Lower leg skin (tissue), 4 donors: ENCODE data around the gene CENPH. TPM values are rescaled to one million over a fixed set of nuclear protein-coding genes. Genes with fewer than 3 reads are reported as not detected.
"Not testable (repeated sequence)": the region's sequence is repeated elsewhere in the genome, so short reads cannot be mapped to it uniquely, and the experiment has no call there.

Experiments used
- DNase-seq, 2 donors: peaks; one replicate each; pipeline ENCODE4 v3.0.0-alpha.2; 2019; ENCODE audit warnings: low spot score in 2 of 2
- H3K4me3 ChIP-seq: fragments of 200-600 bp; sonication (generic); 2 replicates; pipeline ENCODE4 v1.5.1; 2017; ENCODE audit warnings: mild to moderate bottlenecking, low read depth; ENCODE audit not compliant: poor library complexity, severe bottlenecking
- CTCF ChIP-seq, 3 donors: fragments of 450-650 bp; IDR thresholded peaks; one replicate each; pipeline ENCODE4 v1.5.1; 2016; ENCODE audit warnings: antibody characterized with exemption in 3 of 3, mild to moderate bottlenecking in 3 of 3, moderate library complexity in 2 of 3
- POLR2A ChIP-seq, 2 donors: fragments of 450-650 bp; IDR thresholded peaks; one replicate each; pipeline ENCODE4 v1.6.1; 2016 to 2017; ENCODE audit warnings: antibody characterized with exemption in 2 of 2, mild to moderate bottlenecking in 1 of 2, moderate library complexity in 1 of 2
- WGBS, 2 donors: methylation state at CpG; one replicate each; pipeline ENCODE4 v1.1.5; 2018; 5-methylcytosine and 5-hydroxymethylcytosine counted together
- intact Hi-C: fragments of 100-400 bp; cut with DNase I; formaldehyde crosslinking; loops from one replicate; pipeline ENCODE4 v1.15.0; 2023; ENCODE audit warnings: low total_unique reads
- total RNA-seq, 4 donors: library from RNA; depleted of rRNA; stranded (reverse); fragments of >200 nt; gene quantifications; one replicate each; pipeline ENCODE4 v1.1.0, GENCODE V29; 2016

Gene CENPH
- total RNA-seq, 4 donors from 2014 or later, result 5.4 to 10.5 (median 6.0) TPM

- no peak overlapping the region for H3K4me3 ChIP-seq
- TF ChIP-seq CTCF (IDR thresholded peaks at IDR 0.05), result no peak
- TF ChIP-seq POLR2A (IDR thresholded peaks at IDR 0.05), result no peak
- intact Hi-C loops, result loop anchor here (2.0 kb wide), 1 partner anchor 42 kb away; no protein-coding TSS in a partner anchor
- DNase-seq, result no peak
- 94 to 98% methylated on average over 5 of the region's 5 CpGs for WGBS, 2 donors
These were observed 55.6 kb downstream of the CENPH start for GRCh38 chr5:69245031-69245430.

DNA sequence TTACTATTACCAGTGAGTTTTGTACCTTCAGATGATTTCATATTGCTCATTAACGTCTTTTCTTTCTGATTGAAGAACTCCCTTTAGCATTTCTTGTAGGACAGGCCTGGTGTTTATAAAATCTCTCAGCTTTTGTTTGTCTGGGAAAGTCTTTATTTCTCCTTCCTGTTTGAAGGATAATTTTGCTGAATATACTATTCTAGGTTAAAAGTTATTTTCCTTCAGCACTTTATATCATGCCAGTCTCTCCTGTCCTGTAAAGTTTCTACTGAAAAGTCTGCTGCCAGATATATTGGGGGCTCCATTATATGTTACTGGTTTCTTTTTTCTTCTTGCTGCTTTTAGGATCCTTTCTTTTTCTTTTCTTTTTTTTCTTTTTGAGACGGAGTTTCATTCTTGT, 58.6 kb downstream of the CENPH start:
- intact Hi-C loops, result no loop called here
- H3K4me3 ChIP-seq, result no peak overlapping the region
- DNase-seq, result no peak
- TF ChIP-seq CTCF (IDR thresholded peaks at IDR 0.05), result no peak
- TF ChIP-seq POLR2A (IDR thresholded peaks at IDR 0.05), result no peak
- WGBS, 2 donors, result 94 to 96% methylated on average over 2 of the region's 2 CpGs

GRCh38 chr5:69250593-69250992, 61.2 kb downstream of the CENPH start:
- no peak overlapping the region for H3K4me3 ChIP-seq
- no peak for DNase-seq
- WGBS, 2 donors, result 94 to 100% methylated on average over 2 of the region's 2 CpGs
- TF ChIP-seq CTCF (IDR thresholded peaks at IDR 0.05) (no peak), POLR2A (IDR thresholded peaks at IDR 0.05) (no peak)
- intact Hi-C loops, result no loop called here

- WGBS, 2 donors, result 85 to 88% methylated on average over 3 of the region's 3 CpGs
These were observed 63.1 kb downstream of the CENPH start for GRCh38 chr5:69252437-69252836.

GRCh38 chr5:69255940-69256339, 66.6 kb downstream of the CENPH start:
- 92 to 95% methylated on average over 4 of the region's 4 CpGs for whole genome bisulfite sequencing, 2 donors
- H3K4me3 ChIP-seq, DNase-seq, intact Hi-C loops: not testable (repeated sequence)

More at GRCh38 chr5:69252437-69252836, 63.1 kb downstream of the CENPH start:
- TF ChIP-seq POLR2A (IDR thresholded peaks at IDR 0.05) (no peak), CTCF (IDR thresholded peaks at IDR 0.05) (no peak)
- H3K4me3 ChIP-seq, result no peak overlapping the region
- intact Hi-C loops, result no loop called here
- no peak for DNase-seq

- 47 to 100% methylated on average over 1 of the region's 1 CpG for WGBS, 2 donors
- no peak overlapping the region for H3K4me3 ChIP-seq
- DNase-seq, result no peak
- no peak for TF ChIP-seq CTCF (IDR thresholded peaks at IDR 0.05)
- TF ChIP-seq POLR2A (IDR thresholded peaks at IDR 0.05), result no peak
- intact Hi-C loops, result no loop called here
These were observed 68.2 kb downstream of the CENPH start for GRCh38 chr5:69257577-69257976.

Other genes starting within 250 kb of the CENPH start
- 10 to 100 TPM; 24.5 to 56.8 (median 43.2) TPM for gene SLC30A5, start 95.6 kb upstream of the CENPH start, total RNA-seq
- 10 to 100 TPM in 2 of 4 donors, 1 to 10 TPM in 2; 5.7 to 10.6 (median 8.5) TPM for gene CCNB1, start 22.4 kb upstream of the CENPH start, total RNA-seq
- 10 to 100 TPM; 29.4 to 67.6 (median 35.7) TPM for gene CDK7, start 45.3 kb downstream of the CENPH start, total RNA-seq
- gene CCDC125, start 143.2 kb downstream of the CENPH start, total RNA-seq, result 1 to 10 TPM; 4.1 to 6.0 (median 5.5) TPM
- 10 to 100 TPM; 10.5 to 19.1 (median 15.0) TPM for gene AK6, start 179.9 kb downstream of the CENPH start, total RNA-seq
- 10 to 100 TPM; 26.8 to 48.1 (median 31.2) TPM for gene TAF9, start 179.9 kb downstream of the CENPH start, total RNA-seq
- 10 to 100 TPM in 3 of 4 donors, 1 to 10 TPM in 1; 9.0 to 21.2 (median 12.9) TPM for gene RAD17, start 180.2 kb downstream of the CENPH start, total RNA-seq
- 10 to 100 TPM; 16.7 to 24.4 (median 18.8) TPM for gene MARVELD2, start 225.5 kb downstream of the CENPH start, total RNA-seq